H1 (cell line): ENCODE data around the gene MTMR2. TPM values are rescaled to one million over a fixed set of nuclear protein-coding genes. Genes with fewer than 3 reads are reported as not detected.

Experiments used
- CTCF ChIA-PET: fragments of 300-600 bp; sonication (Branson Sonifier 250); formaldehyde crosslinking; loops from one replicate; lab custom pipeline; 2021; ENCODE audit not compliant: partially characterized antibody; lab: Charles Lee
- POLR2A ChIA-PET: fragments of 300-600 bp; sonication (Branson Sonifier 250); formaldehyde crosslinking; loops from one replicate; lab custom pipeline; 2021; ENCODE audit warnings: inconsistent platforms; ENCODE audit not compliant: partially characterized antibody; lab: Charles Lee
- DNase-seq, 2 experiments: peaks; one replicate each; pipeline versions ENCODE4 v3.0.0 to v3.0.0-alpha.2; 2010 to 2022; ENCODE audit warnings: low spot score in 2 of 2, low read depth in 1 of 2, mixed read lengths in 1 of 2
- FAIRE-seq: peaks from 2 replicates; lab custom pipeline; 2011; peaks lifted over from hg19 to GRCh38; lab: Jason Lieb, UNC
- H2AFZ ChIP-seq: 2 replicates; pipeline ENCODE4 v1.8.1; 2012; ENCODE audit warnings: low read length, inconsistent platforms
- H2AK5ac ChIP-seq: 2 replicates; pipeline ENCODE4 v1.6.1; 2013; ENCODE audit warnings: low read depth, low read length
- H2BK120ac ChIP-seq: replicated peaks from 2 replicates; pipeline ENCODE3; 2013; ENCODE audit warnings: low read depth, low read length, inconsistent platforms
- H2BK12ac ChIP-seq: 2 replicates; pipeline ENCODE4 v1.6.1; 2013; ENCODE audit warnings: low read depth, low read length
- H2BK15ac ChIP-seq: 2 replicates; pipeline ENCODE4 v1.6.1; 2013; ENCODE audit warnings: low read length
- H2BK20ac ChIP-seq: 2 replicates; pipeline ENCODE4 v1.6.1; 2013; ENCODE audit warnings: low read length
- H2BK5ac ChIP-seq: 2 replicates; pipeline ENCODE4 v1.6.1; 2013; ENCODE audit warnings: low read depth, low read length
- H3K14ac ChIP-seq: 2 replicates; pipeline ENCODE4 v1.6.1; 2013; ENCODE audit warnings: inconsistent platforms; ENCODE audit not compliant: insufficient read length
- H3K18ac ChIP-seq: 2 replicates; pipeline ENCODE4 v1.6.1; 2013; ENCODE audit warnings: low read length; ENCODE audit errors: extremely low read depth
- H3K23ac ChIP-seq: 2 replicates; pipeline ENCODE4 v1.6.1; 2013; ENCODE audit warnings: inconsistent platforms; ENCODE audit not compliant: insufficient read length
- H3K23me2 ChIP-seq: 2 replicates; pipeline ENCODE4 v1.6.1; 2013; ENCODE audit warnings: low read depth, low read length
- H3K27ac ChIP-seq: 2 replicates; pipeline ENCODE4 v1.6.1; 2011; ENCODE audit warnings: low read depth, low read length, inconsistent platforms
- H3K27me3 ChIP-seq, 4 experiments: replicated peaks in 1 of 4; 1 replicate in 1 of 4; 2 replicates in 3 of 4; pipeline versions ENCODE4 v1.6.1 to v1.8.1; 2011 to 2013; ENCODE audit warnings: low read length in 3 of 4, mild to moderate bottlenecking in 3 of 4, inconsistent platforms in 2 of 4, mixed read lengths in 2 of 4, moderate library complexity in 1 of 4; ENCODE audit not compliant: control insufficient read depth in 3 of 4, insufficient read depth in 3 of 4; ENCODE audit errors: extremely low read depth in 1 of 4
- H3K36me3 ChIP-seq, 4 experiments: 2 replicates each; pipeline versions ENCODE4 v1.6.1 to v1.8.1; 2011 to 2013; ENCODE audit warnings: mild to moderate bottlenecking in 4 of 4, low read length in 3 of 4, moderate library complexity in 2 of 4, control low read depth in 1 of 4, inconsistent platforms in 1 of 4; ENCODE audit not compliant: insufficient read depth in 4 of 4, control insufficient read depth in 2 of 4
- H3K4ac ChIP-seq: replicated peaks from 2 replicates; pipeline ENCODE3; 2013; ENCODE audit warnings: low read length, low read depth, mixed read lengths, inconsistent platforms; ENCODE audit not compliant: insufficient read length
- H3K4me1 ChIP-seq, 4 experiments: replicated peaks in 1 of 4; 1 replicate in 1 of 4; 2 replicates in 3 of 4; pipeline versions ENCODE4 v1.6.1 to v1.8.1; 2011 to 2013; ENCODE audit warnings: low read length in 3 of 4, inconsistent platforms in 2 of 4, mixed read lengths in 1 of 4; ENCODE audit not compliant: insufficient read depth in 4 of 4, control insufficient read depth in 3 of 4
- H3K4me2 ChIP-seq, 2 experiments: 2 replicates each; pipeline versions ENCODE4 v1.6.1 to v1.8.1; 2011 to 2013; ENCODE audit warnings: low read depth in 2 of 2, low read length in 2 of 2, control low read depth in 1 of 2, inconsistent platforms in 1 of 2, mild to moderate bottlenecking in 1 of 2; ENCODE audit not compliant: insufficient read depth in 1 of 2
- H3K4me3 ChIP-seq, 4 experiments: fragments of 200-600, 300-600 bp in 1 of 4; sonication (generic), shearing (Covaris generic), sonication (Bioruptor Twin) in 1 of 4; 2 replicates each; pipeline versions ENCODE4 v1.5.1 to v1.8.1; 2011 to 2016; ENCODE audit warnings: low read length in 4 of 4, low read depth in 3 of 4, control low read depth in 2 of 4, inconsistent platforms in 2 of 4, mild to moderate bottlenecking in 2 of 4, mixed read lengths in 1 of 4, moderate library complexity in 1 of 4; ENCODE audit not compliant: insufficient read depth in 2 of 4; ENCODE audit errors: extremely low read depth in 1 of 4
- H3K56ac ChIP-seq: replicated peaks from 2 replicates; pipeline ENCODE3; 2013; ENCODE audit warnings: low read depth, mild to moderate bottlenecking, mixed read lengths, low read length, inconsistent platforms; ENCODE audit not compliant: insufficient read length
- H3K79me1 ChIP-seq: 2 replicates; pipeline ENCODE4 v1.6.1; 2013; ENCODE audit warnings: low read depth, low read length, control low read depth
- H3K79me2 ChIP-seq, 2 experiments: 2 replicates each; pipeline versions ENCODE4 v1.6.1 to v1.8.1; 2012 to 2013; ENCODE audit warnings: low read length in 2 of 2, mild to moderate bottlenecking in 2 of 2, inconsistent platforms in 1 of 2; ENCODE audit not compliant: insufficient read depth in 2 of 2, control insufficient read depth in 1 of 2
- H3K9ac ChIP-seq, 4 experiments: replicated peaks in 1 of 4; 1 replicate in 1 of 4; 2 replicates in 3 of 4; pipeline versions ENCODE4 v1.6.1 to v1.8.1; 2011 to 2013; ENCODE audit warnings: low read depth in 3 of 4, low read length in 3 of 4, control low read depth in 2 of 4, mild to moderate bottlenecking in 2 of 4, moderate library complexity in 2 of 4, inconsistent platforms in 1 of 4; ENCODE audit errors: extremely low read depth in 1 of 4
- H3K9me3 ChIP-seq, 2 experiments: 2 replicates each; pipeline versions ENCODE4 v1.6.1 to v1.8.1; 2012 to 2013; ENCODE audit warnings: mild to moderate bottlenecking in 2 of 2, moderate library complexity in 2 of 2, control low read depth in 1 of 2, inconsistent platforms in 1 of 2, low read depth in 1 of 2, low read length in 1 of 2, mixed read lengths in 1 of 2; ENCODE audit not compliant: insufficient read depth in 2 of 2
- H4K20me1 ChIP-seq, 2 experiments: replicated peaks in 1 of 2; 2 replicates each; pipeline versions ENCODE3 to v1.8.1; 2011 to 2013; ENCODE audit warnings: inconsistent platforms in 2 of 2, low read length in 2 of 2, mild to moderate bottlenecking in 1 of 2; ENCODE audit not compliant: insufficient read depth in 2 of 2, control insufficient read depth in 1 of 2
- H4K5ac ChIP-seq: 2 replicates; pipeline ENCODE4 v1.6.1; 2013; ENCODE audit warnings: low read length, low read depth, mixed read lengths, inconsistent platforms; ENCODE audit not compliant: insufficient read length
- H4K8ac ChIP-seq: 2 replicates; pipeline ENCODE4 v1.8.0; 2013; ENCODE audit warnings: mild to moderate bottlenecking, moderate library complexity, low read length, inconsistent platforms; ENCODE audit not compliant: insufficient read depth; ENCODE audit errors: extremely low read depth
- H4K91ac ChIP-seq: replicated peaks from 2 replicates; pipeline ENCODE3; 2013; ENCODE audit warnings: low read length, mixed read lengths, inconsistent platforms; ENCODE audit not compliant: insufficient read length
- RAD21 ChIP-seq, 2 experiments: IDR thresholded peaks in 1 of 2; conservative IDR thresholded peaks in 1 of 2; 2 replicates each; pipeline ENCODE4 v1.6.1; 2011; ENCODE audit warnings: low read depth in 2 of 2, low read length in 2 of 2, improper control_type of control experiment in 1 of 2, inconsistent platforms in 1 of 2, mild to moderate bottlenecking in 1 of 2, moderate library complexity in 1 of 2
- TBP ChIP-seq: IDR thresholded peaks from 2 replicates; pipeline ENCODE4 v1.6.1; 2011; ENCODE audit warnings: low read depth, low read length, improper control_type of control experiment
- WGBS, 2 experiments: shearing (Covaris generic) in 1 of 2; methylation state at CpG; one replicate each; pipeline versions ENCODE4 v1.1.6 to v1.1.7; 2013 to 2015; ENCODE audit warnings: low lambda C conversion rate in 2 of 2, mixed read lengths in 2 of 2, inconsistent platforms in 1 of 2, low coverage in 1 of 2, missing lambda C conversion rate in 1 of 2; ENCODE audit not compliant: insufficient replicate concordance in 2 of 2, insufficient coverage in 1 of 2, insufficient read length in 1 of 2; ENCODE audit errors: extremely low coverage in 1 of 2, missing lambda C conversion rate in 1 of 2; 5-methylcytosine and 5-hydroxymethylcytosine counted together
- polyA plus RNA-seq, 7 experiments: library from polyadenylated mRNA; depleted of rRNA in 3 of 7; stranded (reverse) in 5 of 7; unstranded in 2 of 7; fragments of >200 nt in 5 of 7; fragments of 200-250 nt in 2 of 7; gene quantifications; 1 replicate in 5 of 7; 2 replicates in 1 of 7; 4 replicates in 1 of 7; pipeline versions ENCODE4 v1.2.1 to v1.2.3, GENCODE V29; 2011 to 2013; ENCODE audit warnings: missing spikeins in 2 of 7, mixed read lengths in 2 of 7
- total RNA-seq: library from RNA; stranded (reverse); fragmentation: NEBNext Ultra II Directional; extraction: Animal tissue kit (Norgen Biotek cat#: 25700); gene quantifications from 2 replicates; pipeline ENCODE4 v1.2.1, GENCODE V29; 2021
- TF ChIP-seq, protein P1 (sequence below), 3 experiments: IDR thresholded peaks; 1 replicate in 2 of 3; 2 replicates in 1 of 3; pipeline versions ENCODE4 v1.5.1 to v1.6.1; 2011; ENCODE audit warnings: low read length in 3 of 3, mild to moderate bottlenecking in 3 of 3, inconsistent platforms in 2 of 3, low read depth in 1 of 3, moderate library complexity in 1 of 3; ENCODE audit not compliant: insufficient read depth in 1 of 3; ENCODE audit errors: control extremely low read depth in 1 of 3
- TF ChIP-seq, protein P2 (sequence below): IDR thresholded peaks from 2 replicates; pipeline ENCODE4 v1.6.1; 2012; ENCODE audit warnings: inconsistent platforms

Gene MTMR2
- total and polyA plus RNA-seq, 2 of the 8 experiments (the other 6 are each of a cell fraction or from before 2014, with no cell fraction given), result 16.7 to 52.9 TPM

DNA sequence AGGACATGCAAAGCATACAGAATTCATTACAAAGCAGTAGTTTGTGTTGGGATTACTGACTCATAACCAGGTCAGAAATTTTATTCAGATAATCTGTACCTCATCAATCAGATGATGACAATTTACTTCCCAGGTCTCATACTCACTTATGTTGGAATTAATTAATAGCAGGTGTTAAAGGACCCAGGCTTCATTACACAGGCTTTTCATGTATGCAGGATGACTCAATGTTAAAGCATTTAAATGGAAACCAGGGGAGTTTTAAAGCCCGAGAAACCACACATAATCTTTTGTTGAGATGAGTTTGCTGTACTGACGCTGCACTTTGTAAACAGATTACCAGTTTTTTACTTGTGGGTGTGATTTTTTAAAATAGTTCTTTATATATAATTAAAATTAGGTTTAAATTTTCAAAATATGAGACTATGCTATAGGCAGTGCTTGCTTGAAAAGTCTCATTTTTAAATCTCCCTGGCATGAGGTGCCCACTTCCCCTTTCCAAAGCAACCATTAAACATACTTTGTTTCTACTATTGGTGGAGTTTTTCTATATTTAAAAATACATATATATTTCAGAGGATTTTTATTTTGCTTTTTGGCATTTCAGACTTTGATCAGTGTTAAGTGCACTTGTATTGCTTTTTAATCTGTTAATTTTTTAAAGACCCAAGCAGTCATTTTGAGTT lies 92.6 kb downstream of the MTMR2 start:
- Histone ChIP-seq H3K56ac (no peak overlapping the region), H2BK15ac (no peak overlapping the region), H3K4me3 (no peak overlapping the region), H2BK12ac (no peak overlapping the region), H3K79me2 (no peaks in the 10 kb centered on the region), H3K4me2 (no peak overlapping the region), H2AFZ (no peak overlapping the region), H3K79me1 (no peaks in the 10 kb centered on the region), H2BK20ac (no peak overlapping the region), H2AK5ac (no peak overlapping the region), H3K9me3 (no peaks in the 10 kb centered on the region), H4K5ac (no peak overlapping the region), H3K14ac (no peak overlapping the region), H3K4ac (no peak overlapping the region), H3K27me3 (no peaks in the 10 kb centered on the region), H2BK5ac (no peak overlapping the region), H2BK120ac (no peak overlapping the region), H4K20me1 (no peaks in the 10 kb centered on the region), H3K18ac (no peak overlapping the region), H3K36me3 (peaks cover 2 to 75% (median 49%) of the 10 kb centered on the region in 4 experiments; a peak in 7 of 8 replicates), H4K91ac (no peak overlapping the region), H3K23me2 (no peaks in the 10 kb centered on the region), H3K23ac (no peak overlapping the region), H3K9ac (no peak overlapping the region), H3K27ac (no peak overlapping the region), H4K8ac (no peak overlapping the region), H3K4me1 (no peaks in the 10 kb centered on the region)
- no peak for DNase-seq
- TF ChIP-seq TBP, result no peak
- no peak for TF ChIP-seq RAD21 (IDR thresholded peaks at IDR 0.05 in 1 of 2, conservative IDR thresholded peaks at IDR 0.05 in 1 of 2; ENCODE audit: low read depth in 2 of 2, low read length in 2 of 2)
- TF ChIP-seq, protein P1, sequence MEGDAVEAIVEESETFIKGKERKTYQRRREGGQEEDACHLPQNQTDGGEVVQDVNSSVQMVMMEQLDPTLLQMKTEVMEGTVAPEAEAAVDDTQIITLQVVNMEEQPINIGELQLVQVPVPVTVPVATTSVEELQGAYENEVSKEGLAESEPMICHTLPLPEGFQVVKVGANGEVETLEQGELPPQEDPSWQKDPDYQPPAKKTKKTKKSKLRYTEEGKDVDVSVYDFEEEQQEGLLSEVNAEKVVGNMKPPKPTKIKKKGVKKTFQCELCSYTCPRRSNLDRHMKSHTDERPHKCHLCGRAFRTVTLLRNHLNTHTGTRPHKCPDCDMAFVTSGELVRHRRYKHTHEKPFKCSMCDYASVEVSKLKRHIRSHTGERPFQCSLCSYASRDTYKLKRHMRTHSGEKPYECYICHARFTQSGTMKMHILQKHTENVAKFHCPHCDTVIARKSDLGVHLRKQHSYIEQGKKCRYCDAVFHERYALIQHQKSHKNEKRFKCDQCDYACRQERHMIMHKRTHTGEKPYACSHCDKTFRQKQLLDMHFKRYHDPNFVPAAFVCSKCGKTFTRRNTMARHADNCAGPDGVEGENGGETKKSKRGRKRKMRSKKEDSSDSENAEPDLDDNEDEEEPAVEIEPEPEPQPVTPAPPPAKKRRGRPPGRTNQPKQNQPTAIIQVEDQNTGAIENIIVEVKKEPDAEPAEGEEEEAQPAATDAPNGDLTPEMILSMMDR (IDR thresholded peaks at IDR 0.05; ENCODE audit: control extremely low read depth in 1 of 3, insufficient read depth in 1 of 3, low read depth in 1 of 3, low read length in 3 of 3), result no peak
- TF ChIP-seq, protein P2, sequence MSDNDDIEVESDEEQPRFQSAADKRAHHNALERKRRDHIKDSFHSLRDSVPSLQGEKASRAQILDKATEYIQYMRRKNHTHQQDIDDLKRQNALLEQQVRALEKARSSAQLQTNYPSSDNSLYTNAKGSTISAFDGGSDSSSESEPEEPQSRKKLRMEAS, result no peak
- WGBS, 2 experiments, result 92% methylated on average over 2 of the region's 2 CpGs; no CpG with 5 or more reads in 1 of the 2 experiments
- FAIRE-seq, result no peak
- ChIA-PET POLR2A (no interaction called here), CTCF (no interaction called here)
